Suprapubic skin (tissue), 4 donors: ENCODE measurements around the gene SMC2. TPM values are rescaled to one million over a fixed set of nuclear protein-coding genes. Genes with fewer than 3 reads are reported as not detected.

Experiments used
- DNase-seq, 2 donors: peaks; one replicate each; pipeline ENCODE4 v3.0.0-alpha.2; 2019; ENCODE audit warnings: low spot score in 2 of 2
- H3K27ac ChIP-seq: fragments of 200-600 bp; sonication (generic); one replicate; pipeline ENCODE4 v1.5.1; 2019
- H3K27me3 ChIP-seq: fragments of 200-600 bp; sonication (generic); one replicate; pipeline ENCODE4 v1.5.1; 2019
- H3K36me3 ChIP-seq: fragments of 200-600 bp; sonication (generic); one replicate; pipeline ENCODE4 v1.5.1; 2019
- H3K4me1 ChIP-seq: fragments of 200-600 bp; sonication (generic); one replicate; pipeline ENCODE4 v1.5.1; 2019
- H3K4me3 ChIP-seq: fragments of 200-600 bp; sonication (generic); one replicate; pipeline ENCODE4 v1.5.1; 2019; ENCODE audit warnings: mild to moderate bottlenecking
- H3K9me3 ChIP-seq: fragments of 200-600 bp; sonication (generic); one replicate; pipeline ENCODE4 v1.5.1; 2019
- CTCF ChIP-seq, 2 donors: fragments of 200-600 bp in 1 of 2; fragments of 450-650 bp in 1 of 2; sonication (generic) in 1 of 2; IDR thresholded peaks; one replicate each; pipeline ENCODE4 v1.5.1; 2016 to 2019; ENCODE audit warnings: antibody characterized with exemption in 2 of 2, mild to moderate bottlenecking in 1 of 2, moderate library complexity in 1 of 2
- EP300 ChIP-seq: sonication (generic); formaldehyde crosslinking; IDR thresholded peaks from one replicate; pipeline ENCODE4 v1.6.1; 2017; ENCODE audit warnings: antibody characterized with exemption
- POLR2A ChIP-seq, 2 donors: fragments of 450-650 bp; IDR thresholded peaks; one replicate each; pipeline ENCODE4 v1.6.1; 2017; ENCODE audit warnings: antibody characterized with exemption in 2 of 2, mild to moderate bottlenecking in 2 of 2, moderate library complexity in 2 of 2
- POLR2AphosphoS5 ChIP-seq, 3 donors: sonication (generic); formaldehyde crosslinking; IDR thresholded peaks; one replicate each; pipeline ENCODE4 v1.6.1; 2017; ENCODE audit warnings: antibody characterized with exemption in 3 of 3
- WGBS: methylation state at CpG from one replicate; pipeline ENCODE4 v1.1.5; 2018; 5-methylcytosine and 5-hydroxymethylcytosine counted together
- total RNA-seq, 4 donors: library from RNA; depleted of rRNA; stranded (reverse); fragments of >200 nt; gene quantifications; one replicate each; pipeline ENCODE4 v1.1.0, GENCODE V29; 2016

Gene SMC2
- total RNA-seq, 4 donors from 2014 or later: 7.7 to 9.7 (median 8.4) TPM

- WGBS: 97% methylated on average over 1 of the region's 1 CpG
- no peak overlapping the region for H3K4me3 ChIP-seq
- no peak for DNase-seq
- H3K4me1 ChIP-seq: no peaks in the 10 kb centered on the region
- H3K27ac ChIP-seq: no peak overlapping the region
- H3K9me3 ChIP-seq: no peaks in the 10 kb centered on the region
- TF ChIP-seq POLR2A (IDR thresholded peaks at IDR 0.05) (no peak), EP300 (no peak), POLR2AphosphoS5 (IDR thresholded peaks at IDR 0.05) (no peak), CTCF (IDR thresholded peaks at IDR 0.05) (no peak)
- no peaks in the 10 kb centered on the region for H3K27me3 ChIP-seq
- no peaks in the 10 kb centered on the region for H3K36me3 ChIP-seq
These were observed 11.9 kb upstream of the SMC2 start for GRCh38 chr9:104082168-104082567.

- Histone ChIP-seq H3K4me3 (no peak overlapping the region), H3K9me3 (no peaks in the 10 kb centered on the region), H3K27ac (no peak overlapping the region), H3K27me3 (no peaks in the 10 kb centered on the region), H3K4me1 (no peaks in the 10 kb centered on the region), H3K36me3 (no peaks in the 10 kb centered on the region)
- DNase-seq: no peak
- WGBS: 86% methylated on average over 1 of the region's 1 CpG
- TF ChIP-seq CTCF (IDR thresholded peaks at IDR 0.05): no peak
- no peak for TF ChIP-seq EP300
- no peak for TF ChIP-seq POLR2A (IDR thresholded peaks at IDR 0.05)
- no peak for TF ChIP-seq POLR2AphosphoS5 (IDR thresholded peaks at IDR 0.05)
These were observed 8.6 kb upstream of the SMC2 start for GRCh38 chr9:104085525-104085924.

- H3K9me3 ChIP-seq: no peaks in the 10 kb centered on the region
- no peak for DNase-seq
- H3K4me1 ChIP-seq: peaks cover 8% of the 10 kb centered on the region
- no peak overlapping the region for H3K27ac ChIP-seq
- H3K4me3 ChIP-seq: no peak overlapping the region
- H3K36me3 ChIP-seq: no peaks in the 10 kb centered on the region
- no peaks in the 10 kb centered on the region for H3K27me3 ChIP-seq
- 82% methylated on average over 3 of the region's 3 CpGs for WGBS
- TF ChIP-seq POLR2AphosphoS5 (IDR thresholded peaks at IDR 0.05) (no peak), EP300 (no peak), CTCF (IDR thresholded peaks at IDR 0.05) (no peak), POLR2A (IDR thresholded peaks at IDR 0.05) (no peak)
These were observed 6.2 kb upstream of the SMC2 start for GRCh38 chr9:104087894-104088293.

GRCh38 chr9:104088416-104088815 is 5.7 kb upstream of the SMC2 start:
- H3K36me3 ChIP-seq: no peaks in the 10 kb centered on the region
- no peaks in the 10 kb centered on the region for H3K27me3 ChIP-seq
- no peak for DNase-seq
- TF ChIP-seq POLR2A (IDR thresholded peaks at IDR 0.05) (no peak), EP300 (no peak), CTCF (IDR thresholded peaks at IDR 0.05) (no peak), POLR2AphosphoS5 (IDR thresholded peaks at IDR 0.05) (no peak)
- H3K4me1 ChIP-seq: peaks cover 13% of the 10 kb centered on the region
- no peak overlapping the region for H3K27ac ChIP-seq
- 79% methylated on average over 2 of the region's 2 CpGs for WGBS
- no peak overlapping the region for H3K4me3 ChIP-seq
- H3K9me3 ChIP-seq: no peaks in the 10 kb centered on the region

GRCh38 chr9:104090578-104090977 is 3.5 kb upstream of the SMC2 start:
- H3K36me3 ChIP-seq: no peaks in the 10 kb centered on the region
- peaks cover 22% of the 10 kb centered on the region for H3K4me1 ChIP-seq
- TF ChIP-seq CTCF (IDR thresholded peaks at IDR 0.05) (no peak), EP300 (no peak), POLR2AphosphoS5 (IDR thresholded peaks at IDR 0.05) (no peak), POLR2A (IDR thresholded peaks at IDR 0.05) (no peak)
- no peak for DNase-seq
- WGBS: 55% methylated on average over 2 of the region's 2 CpGs
- H3K27me3 ChIP-seq: no peaks in the 10 kb centered on the region
- no peak overlapping the region for H3K4me3 ChIP-seq
- no peak overlapping the region for H3K27ac ChIP-seq
- no peaks in the 10 kb centered on the region for H3K9me3 ChIP-seq
